HT1080 (cell line): ENCODE data around the gene KDM8. TPM values are rescaled to one million over a fixed set of nuclear protein-coding genes. Genes with fewer than 3 reads are reported as not detected.
"Not testable (repeated sequence)": the region's sequence is repeated elsewhere in the genome, so short reads cannot be mapped to it uniquely, and the experiment has no call there.

Source experiments
- DNase-seq: peaks from one replicate; pipeline ENCODE4 v3.0.0-alpha.2; 2015; ENCODE audit warnings: low read depth
- total RNA-seq: library from RNA; depleted of rRNA; stranded (reverse); fragments of >200 nt; shearing (Covaris generic); gene quantifications from 2 replicates; pipeline ENCODE4 v1.2.3, GENCODE V29; 2014

The KDM8 gene
- total RNA-seq, 1 experiment from 2014 or later: 6.0 TPM

GRCh38 chr16:27190316-27190871 lies 12.9 kb upstream of the KDM8 start:
- DNase-seq: no peak

GRCh38 chr16:27191352-27191924 lies 11.9 kb upstream of the KDM8 start:
- no peak for DNase-seq

DNA sequence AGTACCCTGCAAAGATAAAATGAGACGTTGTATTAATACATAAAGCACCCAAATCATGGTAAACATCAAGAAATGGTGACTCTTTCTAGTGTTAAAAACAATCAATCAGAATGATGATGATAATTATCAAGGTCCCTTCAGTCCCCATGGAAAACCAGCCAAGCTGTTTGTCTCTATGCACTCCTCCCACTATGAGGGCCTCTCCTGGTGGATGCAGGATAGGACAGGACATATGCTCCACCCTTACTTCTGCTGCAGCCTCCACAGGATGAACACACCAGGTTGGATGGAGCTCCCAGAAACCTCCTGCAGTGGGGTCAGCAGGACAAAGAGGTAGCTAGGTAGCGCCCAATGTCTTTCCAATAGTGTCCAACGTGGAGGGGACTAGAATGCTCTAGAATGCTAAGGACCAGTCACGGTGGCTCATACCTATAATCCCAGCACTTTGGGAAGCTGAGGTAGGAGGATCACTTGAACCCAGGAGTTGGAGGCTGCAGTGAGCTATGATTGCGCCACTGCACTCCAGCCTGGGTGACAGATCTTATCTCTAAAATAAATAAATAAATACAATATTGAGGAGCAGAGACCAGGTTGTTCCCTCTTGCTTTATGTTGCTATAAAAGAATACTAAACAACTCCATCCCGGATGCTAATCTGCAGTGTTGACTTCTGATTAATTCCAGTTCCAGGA lies 9.9 kb upstream of the KDM8 start:
- no peak for DNase-seq

DNA sequence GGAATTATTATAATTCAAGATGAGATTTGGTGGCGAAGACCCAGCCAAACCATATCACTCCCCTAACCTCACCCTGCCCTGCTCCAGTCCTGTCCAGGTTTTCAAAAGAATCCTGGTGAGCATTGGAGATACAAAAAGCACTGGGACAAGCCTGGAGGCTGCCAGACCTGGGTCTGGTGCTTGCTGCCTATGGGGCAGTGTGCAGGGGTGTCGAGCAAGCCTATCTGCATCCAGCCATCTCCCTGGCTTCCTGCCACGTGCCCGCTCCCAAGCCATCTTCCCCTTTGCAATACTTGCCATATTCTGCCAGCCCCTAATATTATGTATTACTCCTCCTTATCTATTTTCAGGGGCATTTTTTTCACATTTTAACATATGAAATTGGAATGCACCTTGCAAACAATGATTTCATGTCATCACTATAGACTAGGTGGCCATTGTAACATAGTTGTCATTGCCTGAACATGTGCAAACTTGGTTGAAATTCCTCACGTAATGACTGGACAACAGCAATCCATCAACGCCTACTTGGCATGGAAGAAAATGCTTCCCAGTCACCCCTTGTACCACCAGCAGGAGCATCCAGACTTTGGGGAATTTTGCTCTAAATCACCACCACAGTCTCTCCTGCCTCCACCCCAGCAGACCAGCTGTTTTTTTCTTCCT lies 8.1 kb upstream of the KDM8 start:
- DNase-seq: no peak

- DNase-seq: no peak
Observed at GRCh38 chr16:27195941-27196595, 7.3 kb upstream of the KDM8 start.

DNA sequence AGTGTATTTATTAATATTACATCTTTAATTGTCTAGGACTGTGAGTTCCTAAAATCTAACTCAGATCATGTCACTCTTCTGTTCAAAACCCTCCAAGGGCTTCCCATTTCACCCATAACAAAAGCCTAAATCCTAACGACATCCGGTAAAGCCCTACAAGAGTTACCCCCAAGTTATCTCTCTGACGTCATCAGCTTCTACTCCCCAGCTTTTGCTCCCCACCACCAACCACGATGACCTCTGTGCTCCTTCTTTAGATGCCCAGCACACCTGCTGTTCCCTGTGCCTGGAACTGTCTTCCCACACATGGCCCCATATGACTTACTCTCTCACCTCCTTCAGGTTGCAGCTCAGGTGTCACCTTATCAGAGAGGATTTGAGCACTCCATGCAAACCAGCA lies 6.3 kb upstream of the KDM8 start:
- no peak for DNase-seq

DNA sequence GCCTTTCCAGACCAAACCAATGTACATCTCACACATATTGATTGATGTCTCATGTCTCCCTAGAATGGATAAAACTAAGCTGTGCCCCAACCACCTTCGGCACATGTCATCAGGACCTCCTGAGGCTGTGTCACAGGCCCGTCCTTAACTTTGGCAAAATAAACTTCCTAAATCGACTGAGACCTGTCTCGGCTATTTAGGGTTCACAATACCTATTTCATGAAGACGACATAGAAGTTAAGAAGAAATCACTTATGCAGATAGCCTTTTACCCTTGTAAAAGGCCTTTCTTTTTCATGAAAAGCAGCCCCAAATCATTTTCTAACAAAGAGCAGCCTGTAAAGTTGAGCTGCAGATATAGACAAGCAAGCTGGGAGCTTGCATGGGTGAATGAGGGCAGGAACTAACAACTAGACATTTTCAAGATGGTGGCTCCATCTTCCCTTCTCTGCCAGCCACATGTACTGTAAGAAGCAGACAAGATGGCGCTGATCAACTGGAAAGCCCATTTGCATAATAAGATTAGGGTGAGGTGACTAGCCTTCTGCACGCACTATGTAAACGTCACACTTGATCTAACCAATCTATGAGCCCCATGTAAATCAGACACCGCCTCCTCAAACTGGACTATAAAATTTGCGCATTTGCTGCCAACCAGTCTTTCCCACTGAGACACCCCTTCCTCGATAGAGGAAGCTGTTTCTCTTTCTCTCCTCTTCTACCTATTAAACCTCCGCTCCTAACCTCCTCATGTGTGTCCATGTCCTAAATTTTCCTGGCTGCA lies 4.7 kb upstream of the KDM8 start:
- peak; percentile 25 for DNase-seq

GRCh38 chr16:27199235-27199586 lies 4.1 kb upstream of the KDM8 start:
- no peak for DNase-seq

GRCh38 chr16:27199736-27200135 lies 3.6 kb upstream of the KDM8 start:
- peak; percentile 51 for DNase-seq

DNA sequence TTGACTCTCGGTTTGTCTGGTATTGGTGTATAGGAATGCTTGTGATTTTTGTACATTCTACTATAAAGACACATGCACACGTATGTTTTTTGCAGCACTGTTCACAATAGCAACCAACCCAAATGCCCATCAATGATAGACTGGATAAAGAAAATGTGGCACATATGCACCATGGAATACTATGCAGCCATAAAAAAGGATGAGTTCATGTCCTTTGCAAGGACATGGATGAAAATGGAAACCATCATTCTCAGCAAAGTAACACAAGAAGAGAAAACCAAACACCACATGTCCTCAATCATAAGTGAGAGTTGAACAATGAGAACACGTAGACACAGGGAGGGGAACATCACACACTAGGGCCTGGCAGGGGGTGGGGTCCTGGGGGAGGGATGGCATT lies 2.4 kb upstream of the KDM8 start:
- not testable (repeated sequence) for DNase-seq

DNA sequence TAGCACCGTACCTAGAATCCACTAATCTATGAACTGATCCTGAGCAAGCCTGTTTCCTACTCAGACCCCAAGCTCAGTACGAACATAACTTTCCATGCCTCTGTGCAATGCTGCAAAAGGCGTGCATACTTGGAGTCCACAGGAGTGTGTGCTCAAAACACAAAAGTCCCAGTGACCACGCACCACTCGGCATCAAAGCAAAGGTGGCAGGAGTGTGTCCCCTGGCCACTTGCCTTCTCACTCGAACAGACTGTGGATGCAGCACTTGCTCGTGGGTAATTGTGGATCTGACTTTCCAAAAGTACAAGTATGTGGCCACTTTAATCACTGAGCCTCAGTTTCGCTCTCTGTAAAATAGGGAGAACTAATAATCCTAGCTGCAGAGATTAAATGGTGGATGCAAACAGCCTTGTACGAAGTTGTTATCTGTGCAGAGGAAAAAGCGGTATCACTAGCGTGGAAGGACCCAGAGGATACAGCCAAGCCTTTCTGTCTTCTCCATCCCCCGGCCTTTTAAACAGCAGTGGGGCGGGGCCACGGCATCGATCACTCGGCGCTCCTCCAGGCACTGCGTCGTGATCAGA lies 311 bp upstream of the KDM8 start:
- DNase-seq: no peak

- no peak for DNase-seq
Observed at GRCh38 chr16:27204312-27204915, 1.1 kb downstream of the KDM8 start.

- no peak for DNase-seq
Observed at GRCh38 chr16:27205423-27206065, 2.2 kb downstream of the KDM8 start.

- not testable (repeated sequence) for DNase-seq
Observed at GRCh38 chr16:27207121-27207520, 3.8 kb downstream of the KDM8 start.

DNA sequence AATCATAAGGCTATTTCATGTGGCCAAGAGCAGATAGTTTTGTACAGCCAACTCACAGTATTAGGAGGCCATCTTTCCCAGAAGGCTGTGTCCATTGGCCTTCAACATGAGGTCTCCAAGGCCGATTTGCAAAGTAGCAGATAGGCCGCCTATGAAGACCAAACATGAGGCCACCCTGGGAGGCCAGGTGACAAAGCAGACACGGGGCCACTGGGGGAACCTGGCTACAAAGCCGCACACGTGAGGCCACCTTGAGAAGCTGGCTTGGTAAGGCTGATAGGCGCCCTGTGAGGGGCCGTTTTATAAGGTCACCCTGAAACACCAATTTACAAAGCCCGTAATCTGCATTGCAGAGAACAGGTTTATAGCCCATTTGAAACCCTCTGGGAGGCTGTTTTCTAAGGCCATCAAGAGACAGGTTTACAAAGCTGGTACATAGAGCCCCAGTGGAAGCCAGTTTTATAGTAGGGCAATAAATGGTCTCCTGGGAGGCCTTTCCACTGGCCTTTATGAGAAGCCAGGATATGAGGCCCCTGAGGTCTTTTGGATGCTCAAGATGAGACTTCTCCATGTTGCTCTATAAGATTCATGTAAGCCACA lies 4.9 kb downstream of the KDM8 start:
- DNase-seq: no peak

- no peak for DNase-seq
Observed at GRCh38 chr16:27208796-27209195, 5.5 kb downstream of the KDM8 start.

GRCh38 chr16:27209591-27209990 lies 6.3 kb downstream of the KDM8 start:
- DNase-seq: no peak

DNA sequence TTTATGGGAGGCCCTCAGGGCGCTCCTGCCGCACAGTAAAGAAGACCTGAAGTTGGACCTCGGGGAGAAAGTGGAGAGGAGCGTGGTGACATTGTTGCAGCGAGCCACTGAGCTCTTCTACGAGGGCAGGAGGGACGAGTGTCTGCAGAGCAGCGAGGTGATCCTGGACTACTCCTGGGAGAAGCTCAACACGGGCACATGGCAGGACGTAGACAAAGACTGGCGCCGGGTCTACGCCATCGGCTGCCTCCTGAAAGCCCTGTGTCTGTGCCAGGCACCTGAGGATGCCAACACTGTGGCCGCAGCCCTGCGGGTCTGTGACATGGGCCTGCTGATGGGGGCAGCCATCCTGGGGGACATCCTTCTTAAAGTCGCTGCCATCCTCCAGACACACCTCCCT lies 6.8 kb downstream of the KDM8 start:
- no peak for DNase-seq

DNA sequence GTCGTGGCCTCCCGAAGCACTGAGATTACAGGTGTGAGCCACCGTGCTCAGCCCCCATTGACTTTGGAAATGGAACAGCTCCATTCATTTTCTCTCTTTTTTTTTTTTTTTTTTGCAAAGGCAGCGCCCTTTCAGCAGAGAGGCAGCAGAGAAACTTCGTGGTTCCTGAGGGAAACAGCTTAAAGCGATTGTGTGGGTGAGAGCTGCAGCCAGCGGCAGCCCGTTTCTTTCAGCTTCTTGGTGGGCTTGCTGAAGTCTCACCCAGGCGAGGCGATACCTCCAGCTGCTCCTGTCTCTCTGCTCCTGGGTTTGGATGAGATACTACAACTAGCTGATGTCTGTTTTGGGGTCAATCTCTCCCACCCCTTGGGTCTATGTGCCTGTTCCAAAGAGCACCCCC lies 7.7 kb downstream of the KDM8 start:
- DNase-seq: no peak
